CD14-positive monocyte (primary cell): ENCODE measurements around the gene SLCO2A1. TPM values are rescaled to one million over a fixed set of nuclear protein-coding genes. Genes with fewer than 3 reads are reported as not detected.

Source experiments
- DNase-seq, 3 donors: peaks; one replicate each; pipeline ENCODE4 v3.0.0-alpha.2; 2011 to 2022
- H2AFZ ChIP-seq: 2 replicates; pipeline ENCODE4 v1.6.0; 2012; ENCODE audit warnings: mild to moderate bottlenecking, low read depth, low read length, inconsistent platforms; ENCODE audit not compliant: insufficient read depth, poor library complexity, severe bottlenecking
- H3K27ac ChIP-seq, 2 donors: 1 replicate in 1 of 2; 2 replicates in 1 of 2; pipeline ENCODE4 v1.5.1; 2012 to 2013; ENCODE audit warnings: low read length in 2 of 2, control low read depth in 1 of 2, inconsistent platforms in 1 of 2, low read depth in 1 of 2, mild to moderate bottlenecking in 1 of 2
- H3K27me3 ChIP-seq, 2 donors: one replicate each; pipeline versions ENCODE4 v1.6.0 to v1.6.1; 2011 to 2013; ENCODE audit warnings: low read length in 2 of 2; ENCODE audit not compliant: control insufficient read depth in 2 of 2, insufficient read depth in 2 of 2
- H3K36me3 ChIP-seq, 2 donors: replicated peaks in 1 of 2; 1 replicate in 1 of 2; 2 replicates in 1 of 2; pipeline versions ENCODE4 v1.5.1 to v1.6.1; 2012 to 2013; ENCODE audit warnings: low read length in 2 of 2, control low read depth in 1 of 2, inconsistent platforms in 1 of 2, mild to moderate bottlenecking in 1 of 2; ENCODE audit not compliant: insufficient read depth in 2 of 2, control insufficient read depth in 1 of 2
- H3K4me1 ChIP-seq, 2 donors: 1 replicate in 1 of 2; 2 replicates in 1 of 2; pipeline versions ENCODE4 v1.5.1 to v1.6.1; 2012 to 2013; ENCODE audit warnings: low read length in 2 of 2, control low read depth in 1 of 2, inconsistent platforms in 1 of 2, mild to moderate bottlenecking in 1 of 2, moderate library complexity in 1 of 2; ENCODE audit not compliant: insufficient read depth in 2 of 2, control insufficient read depth in 1 of 2
- H3K4me2 ChIP-seq: replicated peaks from 2 replicates; pipeline ENCODE3; 2012; ENCODE audit warnings: low read length, moderate library complexity, mild to moderate bottlenecking; ENCODE audit not compliant: poor library complexity, severe bottlenecking; ENCODE audit errors: extremely low read depth
- H3K4me3 ChIP-seq, 3 experiments: fragments of 200-600 bp in 1 of 3; sonication (generic) in 1 of 3; replicated peaks in 1 of 3; 1 replicate in 2 of 3; 2 replicates in 1 of 3; pipeline ENCODE4 v1.5.1; 2011 to 2013; ENCODE audit warnings: low read length in 3 of 3, mild to moderate bottlenecking in 3 of 3, control low read depth in 2 of 3, low read depth in 2 of 3, inconsistent platforms in 1 of 3, moderate library complexity in 1 of 3
- H3K79me2 ChIP-seq: 2 replicates; pipeline ENCODE4 v1.6.0; 2012; ENCODE audit warnings: mild to moderate bottlenecking, control low read depth, inconsistent platforms, low read length, moderate library complexity; ENCODE audit not compliant: insufficient read depth
- H3K9ac ChIP-seq: 2 replicates; pipeline ENCODE4 v1.6.0; 2017; ENCODE audit warnings: low read length, mild to moderate bottlenecking; ENCODE audit not compliant: insufficient read depth, poor library complexity, severe bottlenecking
- H3K9me3 ChIP-seq, 2 donors: replicated peaks in 1 of 2; 1 replicate in 1 of 2; 2 replicates in 1 of 2; pipeline versions ENCODE4 v1.5.1 to v1.6.1; 2012 to 2013; ENCODE audit warnings: low read length in 2 of 2, control low read depth in 1 of 2; ENCODE audit not compliant: control insufficient read depth in 1 of 2, insufficient read depth in 1 of 2
- H4K20me1 ChIP-seq: 2 replicates; pipeline ENCODE4 v1.6.0; 2012; ENCODE audit warnings: mild to moderate bottlenecking, low read length, control low read depth, moderate library complexity; ENCODE audit not compliant: insufficient read depth
- H3K27ac Mint-ChIP-seq, 7 donors: one replicate each; pipeline ENCODE4 v1.8.0; 2020; ENCODE audit warnings: mild to moderate bottlenecking in 7 of 7, mixed read lengths in 7 of 7, moderate library complexity in 6 of 7, inconsistent platforms in 2 of 7
- H3K27me3 Mint-ChIP-seq, 3 donors: one replicate each; pipeline ENCODE4 v1.8.0; 2021 to 2022; ENCODE audit warnings: low read depth in 3 of 3, mild to moderate bottlenecking in 3 of 3, mixed read lengths in 3 of 3, moderate library complexity in 3 of 3, inconsistent platforms in 1 of 3
- H3K36me3 Mint-ChIP-seq, 2 donors: one replicate each; pipeline ENCODE4 v1.8.0; 2020; ENCODE audit warnings: mixed read lengths in 2 of 2, inconsistent platforms in 1 of 2, mild to moderate bottlenecking in 1 of 2
- H3K4me1 Mint-ChIP-seq: one replicate; pipeline ENCODE4 v1.8.0; 2020; ENCODE audit warnings: mild to moderate bottlenecking, mixed read lengths
- H3K4me3 Mint-ChIP-seq, 2 donors: one replicate each; pipeline ENCODE4 v1.8.0; 2020; ENCODE audit warnings: mild to moderate bottlenecking in 2 of 2, mixed read lengths in 2 of 2, moderate library complexity in 1 of 2
- H3K9me3 Mint-ChIP-seq, 7 donors: one replicate each; pipeline ENCODE4 v1.8.0; 2020 to 2022; ENCODE audit warnings: mixed read lengths in 7 of 7, mild to moderate bottlenecking in 6 of 7, moderate library complexity in 6 of 7, inconsistent platforms in 2 of 7
- WGBS: methylation state at CpG from one replicate; pipeline ENCODE4 v1.1.5; 2013; ENCODE audit warnings: missing lambda C conversion rate; ENCODE audit not compliant: insufficient coverage; 5-methylcytosine and 5-hydroxymethylcytosine counted together
- intact Hi-C, 2 donors: fragments of 100-400 bp; cut with micrococcal nuclease; formaldehyde crosslinking; loops; one replicate each; pipeline versions ENCODE4 v1.15.0 to v1.15.1; 2023
- polyA plus RNA-seq, 3 donors: library from polyadenylated mRNA; depleted of rRNA in 1 of 3; unstranded in 2 of 3; stranded (reverse) in 1 of 3; fragments of 300-500 nt in 2 of 3; fragments of >200 nt in 1 of 3; fragmentation: Illumina TruSeq in 2 of 3; gene quantifications; 1 replicate in 2 of 3; 2 replicates in 1 of 3; pipeline ENCODE4 v1.2.3, GENCODE V29; 2012 to 2021
- TF ChIP-seq, protein P1 (sequence below): fragments of 200-600 bp; IDR thresholded peaks from one replicate; pipeline ENCODE4 v1.8.0; 2022; ENCODE audit warnings: antibody characterized with exemption, mild to moderate bottlenecking

Gene SLCO2A1
- polyA plus RNA-seq, 3 donors, result 0.12 TPM; not detected in 2

DNA sequence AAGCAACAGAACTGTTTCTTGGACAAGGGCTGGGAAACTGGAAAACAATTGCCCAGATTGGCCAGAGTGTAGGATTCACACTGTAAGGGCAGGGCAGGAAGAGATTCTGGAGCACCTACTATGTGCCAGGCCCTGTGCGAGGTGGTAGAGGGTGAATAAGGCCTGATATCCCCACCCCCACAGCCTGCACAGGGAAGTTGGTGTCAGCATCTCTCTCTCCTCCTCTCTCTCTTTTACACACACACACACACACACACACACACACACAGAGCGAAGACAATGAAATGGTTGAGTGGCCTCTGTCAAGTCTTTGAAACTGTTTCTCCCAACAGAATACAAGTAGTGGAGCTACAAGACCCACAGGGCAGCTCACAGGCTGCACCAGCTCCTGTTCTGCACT lies 47.1 kb upstream of the SLCO2A1 start:
- no peak overlapping the region for H3K27ac Mint-ChIP-seq
- H4K20me1 ChIP-seq, result no peaks in the 10 kb centered on the region
- H3K4me2 ChIP-seq, result no peak overlapping the region
- no peaks in the 10 kb centered on the region for H3K36me3 ChIP-seq
- no peaks in the 10 kb centered on the region for H3K36me3 Mint-ChIP-seq
- no peak overlapping the region for H3K9ac ChIP-seq
- H3K4me3 ChIP-seq, result no peak overlapping the region
- no peaks in the 10 kb centered on the region for H3K79me2 ChIP-seq
- H3K9me3 ChIP-seq, result peaks cover 0 to 3% of the 10 kb centered on the region in 2 donors
- H2AFZ ChIP-seq, result no peak overlapping the region
- peaks cover 0 to 9% (median 6%) of the 10 kb centered on the region in 7 donors for H3K9me3 Mint-ChIP-seq
- no CpG with 5 or more reads among the region's 2 CpGs for WGBS
- no peak overlapping the region for H3K4me3 Mint-ChIP-seq
- TF ChIP-seq, protein P1, sequence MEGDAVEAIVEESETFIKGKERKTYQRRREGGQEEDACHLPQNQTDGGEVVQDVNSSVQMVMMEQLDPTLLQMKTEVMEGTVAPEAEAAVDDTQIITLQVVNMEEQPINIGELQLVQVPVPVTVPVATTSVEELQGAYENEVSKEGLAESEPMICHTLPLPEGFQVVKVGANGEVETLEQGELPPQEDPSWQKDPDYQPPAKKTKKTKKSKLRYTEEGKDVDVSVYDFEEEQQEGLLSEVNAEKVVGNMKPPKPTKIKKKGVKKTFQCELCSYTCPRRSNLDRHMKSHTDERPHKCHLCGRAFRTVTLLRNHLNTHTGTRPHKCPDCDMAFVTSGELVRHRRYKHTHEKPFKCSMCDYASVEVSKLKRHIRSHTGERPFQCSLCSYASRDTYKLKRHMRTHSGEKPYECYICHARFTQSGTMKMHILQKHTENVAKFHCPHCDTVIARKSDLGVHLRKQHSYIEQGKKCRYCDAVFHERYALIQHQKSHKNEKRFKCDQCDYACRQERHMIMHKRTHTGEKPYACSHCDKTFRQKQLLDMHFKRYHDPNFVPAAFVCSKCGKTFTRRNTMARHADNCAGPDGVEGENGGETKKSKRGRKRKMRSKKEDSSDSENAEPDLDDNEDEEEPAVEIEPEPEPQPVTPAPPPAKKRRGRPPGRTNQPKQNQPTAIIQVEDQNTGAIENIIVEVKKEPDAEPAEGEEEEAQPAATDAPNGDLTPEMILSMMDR, result no peak
- no peaks in the 10 kb centered on the region for H3K4me1 ChIP-seq
- H3K4me1 Mint-ChIP-seq, result no peaks in the 10 kb centered on the region
- H3K27me3 Mint-ChIP-seq, result no peaks in the 10 kb centered on the region
- no peaks in the 10 kb centered on the region for H3K27me3 ChIP-seq
- no peak overlapping the region for H3K27ac ChIP-seq
- intact Hi-C loops, result no loop called here
- DNase-seq, result no peak

DNA sequence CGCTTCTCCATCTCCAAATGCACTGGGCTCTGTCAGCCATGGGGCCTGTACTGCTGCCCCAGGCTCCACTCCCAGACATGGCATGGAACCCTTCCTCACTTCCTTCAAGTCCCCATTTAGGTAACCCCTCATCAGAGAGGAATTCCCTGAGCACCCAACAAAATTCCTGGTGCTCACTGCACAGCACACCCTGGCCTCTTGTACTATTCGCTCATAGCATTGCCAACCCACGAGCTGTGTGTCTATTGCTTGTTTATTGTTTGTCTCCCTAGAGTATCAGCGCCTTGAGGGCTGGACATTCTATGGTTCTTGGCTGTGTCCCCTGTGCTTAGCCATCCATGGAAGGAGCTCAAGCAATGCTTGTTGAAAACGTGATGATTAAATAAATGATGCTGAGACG lies 46.1 kb upstream of the SLCO2A1 start:
- TF ChIP-seq, protein P1, result no peak
- H2AFZ ChIP-seq, result no peak overlapping the region
- no peak overlapping the region for H3K9ac ChIP-seq
- DNase-seq, result no peak
- H3K4me1 ChIP-seq, result no peaks in the 10 kb centered on the region
- Mint-ChIP-seq H3K4me1 (no peaks in the 10 kb centered on the region), H3K9me3 (peaks cover 2 to 10% (median 4%) of the 10 kb centered on the region in 7 donors), H3K4me3 (no peak overlapping the region), H3K27ac (no peak overlapping the region), H3K27me3 (peaks cover 0 to 3% (median 0%) of the 10 kb centered on the region in 3 donors), H3K36me3 (no peaks in the 10 kb centered on the region)
- H3K4me2 ChIP-seq, result no peak overlapping the region
- intact Hi-C loops, result no loop called here
- no peaks in the 10 kb centered on the region for H3K27me3 ChIP-seq
- H3K27ac ChIP-seq, result no peak overlapping the region
- H3K79me2 ChIP-seq, result no peaks in the 10 kb centered on the region
- H3K4me3 ChIP-seq, result no peak overlapping the region
- peaks cover 0 to 3% of the 10 kb centered on the region in 2 donors for H3K9me3 ChIP-seq
- H4K20me1 ChIP-seq, result no peaks in the 10 kb centered on the region
- H3K36me3 ChIP-seq, result no peaks in the 10 kb centered on the region
- WGBS, result 100% methylated on average over 3 of the region's 6 CpGs
